IMR-90 (cell line): Measurements from ENCODE around the gene CFH. TPM values are rescaled to one million over a fixed set of nuclear protein-coding genes. Genes with fewer than 3 reads are reported as not detected.

ENCODE experiments used
- polyA plus RNA-seq, 3 experiments: library from polyadenylated mRNA; depleted of rRNA; stranded (reverse); fragments of >200 nt; gene quantifications; 2 replicates each; pipeline ENCODE4 v1.2.3, GENCODE V29; 2012; ENCODE audit warnings: low replicate concordance in 1 of 3
- total RNA-seq: library from RNA; depleted of rRNA; stranded (reverse); fragments of >200 nt; gene quantifications from 2 replicates; pipeline ENCODE4 v1.2.3, GENCODE V29; 2012; rRNA removed

Gene CFH
- total and polyA plus RNA-seq, 2 of the 4 experiments (the other 2 are of a cell fraction), result 6.3 to 12.1 TPM

Other genes starting within 250 kb of the CFH start
- 0.56 and 0.72 TPM in 2 replicates for gene KCNT2, start 43.6 kb upstream of the CFH start, total RNA-seq
- 0.17 and 0.22 TPM in 2 replicates for gene KCNT2, start 43.6 kb upstream of the CFH start, polyA plus RNA-seq (2012; rRNA removed)
- not detected in 2 replicates for gene CFHR3, start 122.8 kb downstream of the CFH start, total RNA-seq
- not detected in 2 replicates for gene CFHR3, start 122.8 kb downstream of the CFH start, polyA plus RNA-seq (2012; rRNA removed)
- not detected in 2 replicates for gene CFHR1, start 167.7 kb downstream of the CFH start, total RNA-seq
- not detected in 2 replicates for gene CFHR1, start 167.7 kb downstream of the CFH start, polyA plus RNA-seq (2012; rRNA removed)
- not detected in 2 replicates for gene CFHR4, start 236.0 kb downstream of the CFH start, total RNA-seq
- not detected in 2 replicates for gene CFHR4, start 236.0 kb downstream of the CFH start, polyA plus RNA-seq (2012; rRNA removed)